Stimulated activated CD4-positive, alpha-beta T cell treated with anti-CD3 and anti-CD28 coated beads, Interleukin-2, amount 100 ng/mL, for 4 hours (primary cell): ENCODE results near the gene BACE2.
"Not testable (repeated sequence)": the region's sequence is repeated elsewhere in the genome, so short reads cannot be mapped to it uniquely, and the experiment has no call there.

ENCODE experiments used
- DNase-seq: peaks from one replicate; pipeline ENCODE4 v3.0.0-alpha.2; 2020; ENCODE audit warnings: low read depth

The BACE2 gene

DNA sequence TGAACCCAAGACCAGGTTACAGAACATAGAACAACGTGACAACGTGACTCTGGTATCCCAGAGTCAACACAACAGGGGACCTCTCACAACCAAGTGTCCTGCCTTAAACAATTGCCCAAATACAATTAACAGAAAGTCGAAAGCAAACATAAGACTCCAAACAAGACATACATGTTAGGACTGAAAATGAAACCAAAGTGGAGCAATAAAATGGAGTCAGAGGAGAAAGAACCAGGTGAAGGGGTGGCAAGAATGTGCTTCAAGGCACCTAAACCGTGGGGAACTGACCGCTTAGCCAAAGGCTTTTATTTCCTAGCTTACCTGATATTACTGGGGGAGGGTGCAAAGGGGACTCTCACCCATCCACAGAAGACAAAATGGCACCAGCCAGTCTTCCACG lies 17.8 kb downstream of the BACE2 start:
- DNase-seq, result no peak

DNA sequence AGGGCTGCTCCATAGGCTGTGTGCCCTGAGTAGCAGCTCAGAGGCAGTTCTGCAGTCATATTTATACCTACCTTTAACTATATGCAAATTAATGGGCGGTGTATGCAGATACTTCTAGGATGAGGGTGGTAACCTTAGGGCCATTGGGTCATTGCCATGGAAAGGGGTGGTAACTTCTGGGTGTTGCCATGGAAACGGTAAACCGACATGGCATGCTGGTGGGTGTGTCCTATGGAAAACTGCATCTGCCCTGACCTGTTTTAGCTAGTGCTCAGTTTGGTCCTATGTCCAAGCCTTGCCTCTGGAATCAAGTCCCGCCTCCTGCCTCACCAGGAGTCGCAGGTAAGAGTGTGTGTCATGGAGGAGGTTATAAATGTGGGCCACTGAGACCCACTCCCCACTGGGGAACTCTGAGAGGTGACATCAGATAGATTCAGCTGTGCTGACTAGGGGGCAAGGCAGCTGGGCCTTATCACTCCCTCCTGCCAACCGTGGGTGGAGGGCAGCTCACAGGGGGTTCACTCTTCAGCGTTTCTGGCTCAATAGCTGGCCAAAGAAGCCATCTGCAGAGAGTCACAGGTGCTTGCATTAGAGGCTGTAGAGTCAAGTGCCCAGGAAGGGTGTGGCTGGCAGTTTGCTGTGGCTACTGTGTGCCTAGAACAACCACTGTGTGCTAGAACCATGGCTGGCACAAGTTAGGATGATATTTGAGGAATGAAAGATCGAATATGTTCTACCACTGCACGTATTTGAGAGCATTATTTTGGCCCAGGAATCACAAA lies 19.0 kb downstream of the BACE2 start:
- no peak for DNase-seq

DNA sequence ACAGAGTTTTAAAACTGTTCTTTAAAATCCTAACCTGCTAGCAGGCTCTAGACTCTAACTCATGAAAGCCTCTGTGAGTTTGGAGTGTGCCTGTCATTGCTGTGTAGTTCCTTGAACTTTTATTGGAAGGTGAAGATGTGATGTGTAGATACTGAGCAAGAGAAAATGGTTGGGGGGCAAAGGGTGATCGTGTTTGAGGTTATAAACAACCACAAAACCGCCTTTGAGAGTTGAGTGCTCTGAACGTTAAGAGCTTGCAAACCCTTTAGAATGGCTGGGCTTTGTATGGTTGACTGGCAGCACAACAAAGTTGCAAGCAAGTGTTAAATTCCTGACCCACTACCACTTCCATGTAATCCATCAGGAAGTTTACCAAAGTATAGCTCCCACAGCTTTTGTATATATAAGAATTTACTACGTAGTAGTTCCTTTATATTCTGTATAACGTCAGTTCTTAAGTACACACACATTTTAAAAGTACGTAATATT lies 19.6 kb downstream of the BACE2 start:
- DNase-seq, result no peak

DNA sequence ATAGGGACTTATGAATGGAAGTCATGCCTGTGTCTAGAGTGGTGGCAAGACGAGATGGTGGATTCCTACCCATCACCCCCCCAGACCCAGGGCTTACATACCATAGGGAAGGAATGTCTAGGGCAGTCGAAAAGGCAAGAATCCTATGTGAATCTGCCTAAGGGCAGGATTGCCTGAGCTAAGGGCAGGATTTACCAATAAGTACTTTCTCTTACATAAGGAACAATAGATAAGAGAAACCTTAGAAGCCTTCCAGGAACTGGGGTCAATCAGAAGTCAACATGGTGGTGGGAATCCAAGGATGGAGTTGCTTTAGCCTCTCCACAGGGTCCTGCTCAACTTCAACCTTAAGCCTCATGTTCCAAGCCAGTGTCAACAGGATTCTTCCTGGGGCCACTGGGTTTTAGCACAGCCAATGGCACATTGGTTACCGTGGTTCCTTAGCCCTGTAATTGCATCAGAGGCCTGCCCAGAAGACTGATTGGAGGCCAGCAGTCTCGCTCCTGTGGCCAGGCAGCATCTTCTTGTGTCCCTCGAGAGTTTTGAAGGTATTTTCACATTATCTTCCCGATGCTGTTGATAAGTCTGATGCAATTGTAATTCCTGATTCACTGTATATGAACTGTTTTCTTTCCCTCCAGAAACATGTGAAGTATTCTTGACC lies 20.7 kb downstream of the BACE2 start:
- DNase-seq, result no peak

DNA sequence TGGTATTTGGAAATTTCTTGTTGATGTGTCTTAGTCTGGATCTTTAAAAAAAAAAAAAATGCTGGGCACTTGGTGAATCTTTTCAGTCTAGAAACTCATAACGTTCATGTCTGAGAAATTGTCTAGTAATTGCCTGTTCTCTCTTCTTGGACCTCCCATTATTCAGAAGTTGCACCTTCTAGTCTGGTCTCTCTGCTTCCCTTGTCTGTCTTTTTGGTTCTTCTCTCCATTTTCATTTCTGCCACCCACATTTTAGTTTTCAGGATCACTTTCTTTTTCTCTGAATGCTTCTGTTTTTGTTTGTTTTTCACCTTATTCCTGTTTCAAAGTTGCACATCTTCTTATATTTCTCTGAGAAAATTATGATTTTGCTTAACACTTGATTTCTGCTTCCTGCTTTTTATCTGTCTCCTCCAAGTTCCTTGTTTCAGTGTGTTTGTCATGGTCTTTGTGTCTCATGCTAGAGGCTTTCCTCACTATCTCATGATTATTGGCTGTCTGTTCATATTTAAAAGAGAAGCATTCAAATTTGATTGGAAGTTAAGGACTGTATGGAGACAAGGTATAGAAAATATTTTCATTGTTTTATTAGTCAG lies 21.3 kb downstream of the BACE2 start:
- no peak for DNase-seq

DNA sequence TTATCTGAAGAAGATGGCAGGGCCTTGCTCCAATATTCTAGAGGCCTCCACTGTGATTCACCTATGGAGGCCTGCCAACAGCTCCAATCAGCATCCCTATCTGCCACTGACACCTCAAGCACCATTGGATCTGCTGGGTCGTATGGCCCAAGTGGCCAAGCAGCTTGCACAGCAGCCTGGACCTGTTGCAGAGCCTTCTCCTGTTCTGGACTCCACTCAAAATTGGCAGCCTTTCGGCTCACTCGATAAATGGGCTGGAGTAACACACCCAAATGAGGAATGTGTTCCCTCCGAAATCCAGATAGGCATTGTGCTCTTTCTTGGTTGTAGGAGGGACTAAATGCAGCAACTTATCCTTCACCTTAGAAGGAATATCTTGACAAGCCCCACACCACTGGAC lies 24.6 kb downstream of the BACE2 start:
- not testable (repeated sequence) for DNase-seq

DNA sequence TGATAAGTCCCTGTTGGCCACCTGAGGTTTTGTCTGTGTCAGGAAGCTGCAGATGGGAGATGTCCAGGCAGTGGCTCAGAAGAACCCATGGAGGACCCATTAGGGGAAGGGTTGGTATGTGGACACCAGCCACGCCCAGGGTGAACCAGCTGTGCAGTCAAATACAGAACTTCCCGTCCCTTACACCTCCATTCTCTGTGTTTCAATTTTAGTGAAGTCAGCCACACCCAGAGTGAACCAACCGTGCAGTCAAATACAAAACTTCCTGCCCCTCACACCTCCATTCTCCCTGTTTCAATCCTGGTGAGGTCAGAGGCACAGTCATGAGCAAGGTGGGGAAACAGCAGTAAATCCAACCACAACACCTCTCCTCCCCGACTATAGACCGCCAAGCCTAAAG lies 27.4 kb downstream of the BACE2 start:
- no peak for DNase-seq

DNA sequence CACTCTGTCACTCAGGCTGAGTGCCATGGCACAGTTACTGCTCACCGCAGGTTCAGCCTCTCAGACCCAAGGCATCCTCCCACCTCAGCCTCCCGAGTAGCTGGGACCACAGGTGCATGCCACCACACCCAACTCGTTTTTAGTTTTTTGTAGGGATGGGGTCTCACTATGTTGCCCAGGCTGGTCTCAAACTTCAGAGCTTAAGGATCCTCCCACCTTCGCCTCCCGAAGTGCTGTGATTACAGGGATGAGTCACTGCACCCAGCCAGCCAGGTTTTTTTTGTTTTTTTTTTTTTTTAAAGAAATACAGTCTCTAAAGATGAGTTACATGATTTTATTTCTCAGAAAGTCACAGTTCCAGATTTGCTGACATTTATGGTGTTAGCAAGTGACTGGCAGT lies 29.0 kb downstream of the BACE2 start:
- DNase-seq, result no peak

DNA sequence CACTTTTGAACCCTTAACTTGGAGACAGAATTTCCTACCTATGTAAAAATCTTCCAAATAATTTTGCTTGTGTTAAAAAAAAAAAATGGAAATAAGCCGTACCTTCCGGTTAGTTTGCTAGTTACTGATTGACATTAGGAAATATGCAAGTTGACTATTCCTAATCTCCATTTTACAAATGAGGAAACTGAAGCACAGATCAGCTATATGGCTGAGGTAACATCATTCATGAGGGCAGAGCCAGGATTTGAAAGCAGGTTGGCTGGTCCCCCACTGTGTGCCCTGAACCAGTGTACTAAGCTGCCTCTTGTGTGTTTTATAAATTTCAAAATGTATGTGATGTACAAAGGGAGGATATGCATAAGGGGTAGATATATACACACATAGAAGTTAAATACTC lies 29.6 kb downstream of the BACE2 start:
- no peak for DNase-seq

DNA sequence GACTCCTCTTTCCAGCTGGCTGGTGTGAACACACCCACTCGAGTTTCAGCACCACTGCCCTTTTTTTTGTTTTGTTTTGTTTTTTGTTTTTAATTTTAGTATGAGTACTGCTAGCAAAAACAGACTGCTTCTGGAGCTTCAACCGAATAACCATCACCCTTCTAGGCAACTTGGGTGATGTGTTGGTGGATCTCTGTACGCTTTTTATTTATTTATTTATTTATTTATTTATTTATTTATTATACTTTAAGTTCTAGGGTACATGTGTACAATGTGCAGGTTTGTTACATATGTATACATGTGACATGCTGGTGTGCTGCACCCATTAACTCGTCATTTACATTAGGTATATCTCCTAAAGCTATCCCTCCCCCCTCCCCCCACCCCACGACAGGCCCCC lies 30.7 kb downstream of the BACE2 start:
- not testable (repeated sequence) for DNase-seq

DNA sequence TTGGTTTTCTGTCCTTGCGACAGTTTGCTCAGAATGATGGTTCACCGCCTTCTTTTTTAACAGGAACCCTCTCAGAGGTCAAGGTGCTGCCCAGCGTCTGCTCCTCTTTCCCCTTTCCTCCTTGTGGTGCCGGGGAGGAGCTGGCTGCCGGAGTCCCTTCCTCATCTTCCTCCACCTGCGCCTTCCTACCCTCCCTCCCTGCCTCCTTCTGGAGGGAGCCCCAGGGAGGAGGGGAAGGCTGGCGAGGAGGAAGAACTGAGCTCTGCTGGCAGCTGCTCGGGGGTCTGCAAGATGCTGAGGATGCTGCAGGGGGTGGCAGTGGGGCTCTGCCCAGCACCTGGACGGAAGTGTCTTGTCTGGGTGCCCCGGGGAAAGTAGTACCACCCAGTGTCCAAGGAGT lies 31.2 kb downstream of the BACE2 start:
- DNase-seq, result no peak

DNA sequence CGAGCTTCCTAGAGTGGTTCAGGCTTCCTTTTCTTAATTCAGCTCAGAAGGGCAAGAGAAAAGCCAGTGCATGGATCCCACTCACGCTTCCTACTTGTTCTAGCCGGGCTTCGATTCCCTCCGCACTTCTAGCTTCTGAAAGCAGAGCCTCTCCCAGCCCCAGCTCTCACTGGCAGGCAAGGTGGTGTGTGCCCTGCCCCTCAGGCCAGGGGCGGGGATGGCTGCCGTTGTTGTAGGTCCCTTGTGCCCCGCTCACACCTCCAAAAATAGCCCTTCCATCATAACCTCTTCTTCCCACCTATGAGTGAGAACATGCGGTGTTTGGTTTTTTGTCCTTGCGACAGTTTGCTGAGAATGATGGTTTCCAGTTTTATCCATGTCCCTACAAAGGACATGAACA lies 31.6 kb downstream of the BACE2 start:
- DNase-seq, result no peak

DNA sequence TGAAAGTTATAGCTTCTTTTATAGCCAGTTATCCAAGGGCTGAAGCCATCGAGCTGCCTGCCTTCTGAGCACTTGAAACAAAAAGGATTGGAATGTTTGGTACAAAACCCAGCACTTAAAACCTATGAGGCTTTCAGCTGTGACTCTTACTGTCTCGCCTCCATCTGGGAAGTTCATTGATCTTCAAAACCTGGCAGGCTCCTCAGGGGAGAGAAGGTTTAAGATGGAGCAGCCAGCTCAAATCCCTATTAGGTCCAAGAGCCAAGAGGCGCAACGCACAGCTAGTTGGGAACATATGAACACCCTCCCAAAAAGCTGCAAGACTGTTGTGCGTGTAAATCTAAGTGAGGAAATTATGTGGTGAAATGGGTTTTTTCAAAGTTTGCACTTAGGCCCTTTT lies 33.4 kb downstream of the BACE2 start:
- no peak for DNase-seq

DNA sequence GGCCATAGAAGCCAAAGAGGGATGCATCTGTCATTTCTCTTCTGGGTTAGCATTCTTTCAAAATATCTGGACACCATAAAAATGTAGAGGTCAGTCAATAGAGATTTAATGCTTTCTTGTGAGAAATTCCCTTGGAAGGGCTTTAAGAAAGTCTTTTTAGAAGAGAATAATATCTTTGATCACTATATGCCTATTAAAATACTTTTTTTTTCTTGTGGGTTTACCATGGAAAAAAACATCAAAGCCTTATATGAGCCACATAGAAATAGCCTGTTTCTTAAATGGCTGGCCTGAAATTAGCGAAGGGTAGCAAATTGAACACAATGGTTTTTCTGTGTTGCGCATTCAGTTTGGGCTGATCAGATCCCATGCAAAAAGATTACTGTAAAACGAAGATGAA lies 36.8 kb downstream of the BACE2 start:
- no peak for DNase-seq

DNA sequence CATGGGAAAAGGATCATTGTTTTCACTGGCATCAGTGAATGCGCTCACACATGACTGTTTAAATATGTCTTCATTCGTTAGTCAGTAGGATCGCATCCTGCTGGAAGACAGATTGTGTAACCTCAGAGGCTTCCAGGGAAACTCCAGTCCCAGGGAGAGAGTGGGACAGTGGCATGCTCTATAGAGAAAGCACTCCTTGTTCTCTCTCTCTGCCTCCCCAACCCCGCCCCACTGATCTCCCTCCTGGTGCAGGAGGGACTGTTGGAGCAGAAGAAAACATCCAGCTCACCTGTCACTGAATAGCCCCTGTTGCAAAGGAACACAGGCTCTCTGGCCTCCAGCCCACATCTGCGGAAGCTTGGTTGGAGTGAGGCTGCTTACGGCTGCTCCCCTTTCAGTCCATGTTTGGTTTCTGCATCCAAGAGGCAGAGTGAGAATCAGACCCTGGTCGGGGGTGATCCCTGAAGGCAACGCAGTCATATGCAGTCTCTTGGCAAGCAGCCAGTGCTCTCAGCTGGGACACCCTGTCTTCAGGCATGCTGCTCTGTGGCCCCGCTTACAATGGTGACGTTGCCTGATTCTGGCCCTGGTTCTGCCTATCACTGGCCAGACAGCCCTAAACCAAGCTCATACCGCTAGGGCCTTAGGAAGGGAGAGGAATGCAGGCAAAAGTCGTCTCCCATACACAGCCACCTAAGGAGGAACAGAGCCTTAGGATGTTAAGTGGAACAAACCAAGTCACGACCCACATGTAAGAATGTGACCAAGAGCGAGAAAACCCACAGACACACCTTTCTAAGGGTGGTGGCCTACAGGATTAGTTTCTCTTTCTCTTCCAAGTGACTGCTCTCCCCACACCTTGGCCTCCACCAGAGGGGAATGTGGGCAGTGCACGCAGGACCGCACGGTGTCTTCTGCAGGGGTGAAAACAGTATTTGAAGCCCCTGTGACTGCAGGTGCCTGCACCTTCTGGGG lies 39.7 kb downstream of the BACE2 start:
- DNase-seq, result no peak

DNA sequence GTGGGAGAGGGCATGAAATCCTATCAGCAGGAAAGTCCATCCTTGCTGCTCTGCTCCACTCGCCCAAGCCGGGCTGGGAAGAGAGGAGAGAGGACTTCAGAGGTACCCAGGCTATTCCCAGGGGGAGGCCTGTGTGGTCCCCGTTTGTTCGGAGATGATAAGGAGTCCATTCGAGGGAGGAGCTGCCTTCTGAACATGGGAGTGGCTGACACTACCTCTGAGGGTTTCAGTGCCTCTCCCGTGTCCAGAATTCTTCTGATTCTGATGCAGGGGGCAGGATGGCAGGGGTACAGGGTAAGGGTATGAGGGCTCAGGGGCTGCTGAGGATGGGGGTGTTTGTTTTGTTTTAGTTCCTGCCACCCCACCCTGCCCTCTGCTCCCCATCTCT lies 40.4 kb downstream of the BACE2 start:
- no peak for DNase-seq

DNA sequence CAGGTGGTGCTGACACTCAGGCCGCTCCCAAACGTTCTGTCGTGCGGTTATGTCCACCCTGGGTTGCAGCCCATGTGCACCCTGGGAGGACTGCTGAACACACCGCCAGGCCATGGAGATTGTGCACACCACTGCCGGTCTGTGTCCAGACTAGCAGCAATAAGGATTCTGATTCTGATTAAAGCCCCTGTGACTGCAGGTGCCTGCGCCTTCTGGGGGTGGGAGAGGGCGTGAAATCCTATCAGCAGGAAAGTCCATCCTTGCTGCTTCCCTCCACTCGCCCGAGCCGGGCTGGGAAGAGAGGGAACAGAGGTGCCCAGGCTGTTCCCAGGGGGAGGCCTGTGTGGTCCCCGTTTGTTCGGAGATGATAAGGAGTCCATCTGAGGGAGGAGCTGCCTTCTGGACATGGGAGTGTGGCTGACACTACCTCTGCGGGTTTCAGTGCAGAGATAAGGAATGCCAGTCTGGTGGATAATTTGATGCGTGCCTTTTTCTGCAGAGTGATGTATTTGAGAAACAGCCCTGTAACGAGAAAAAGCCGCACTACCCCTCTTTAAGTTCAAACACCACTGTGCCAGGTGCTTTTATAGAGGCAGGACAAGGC lies 41.2 kb downstream of the BACE2 start:
- DNase-seq, result no peak

DNA sequence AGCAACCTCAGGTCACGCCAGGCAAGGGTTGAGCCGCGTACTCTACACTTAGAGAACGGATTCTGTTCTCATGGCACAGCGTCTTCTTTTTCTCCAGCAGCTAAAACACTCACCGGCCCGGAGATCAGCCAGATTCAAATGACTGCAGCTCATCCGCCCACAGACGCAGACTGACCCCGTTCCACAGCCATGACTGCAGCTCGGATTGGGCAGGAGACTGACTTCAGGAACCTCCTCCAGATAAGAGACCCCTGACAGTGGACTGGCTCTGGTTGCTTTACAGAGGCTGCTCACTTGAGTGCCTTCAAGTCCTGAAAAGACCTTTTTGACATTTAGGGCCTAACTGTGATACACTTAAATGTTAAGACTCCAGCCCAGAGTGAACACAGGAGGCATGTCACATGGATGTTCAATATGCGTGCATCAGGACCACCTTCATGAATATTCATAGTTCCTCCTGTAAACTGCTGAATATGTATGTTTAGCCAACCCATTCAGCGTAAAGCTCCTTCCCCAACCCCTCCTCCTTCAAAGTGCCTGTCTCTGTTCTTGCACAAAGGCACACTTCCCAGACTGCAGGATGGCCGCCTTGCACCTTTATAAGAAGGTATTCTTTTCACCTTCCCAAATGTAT lies 42.6 kb downstream of the BACE2 start:
- DNase-seq, result no peak

DNA sequence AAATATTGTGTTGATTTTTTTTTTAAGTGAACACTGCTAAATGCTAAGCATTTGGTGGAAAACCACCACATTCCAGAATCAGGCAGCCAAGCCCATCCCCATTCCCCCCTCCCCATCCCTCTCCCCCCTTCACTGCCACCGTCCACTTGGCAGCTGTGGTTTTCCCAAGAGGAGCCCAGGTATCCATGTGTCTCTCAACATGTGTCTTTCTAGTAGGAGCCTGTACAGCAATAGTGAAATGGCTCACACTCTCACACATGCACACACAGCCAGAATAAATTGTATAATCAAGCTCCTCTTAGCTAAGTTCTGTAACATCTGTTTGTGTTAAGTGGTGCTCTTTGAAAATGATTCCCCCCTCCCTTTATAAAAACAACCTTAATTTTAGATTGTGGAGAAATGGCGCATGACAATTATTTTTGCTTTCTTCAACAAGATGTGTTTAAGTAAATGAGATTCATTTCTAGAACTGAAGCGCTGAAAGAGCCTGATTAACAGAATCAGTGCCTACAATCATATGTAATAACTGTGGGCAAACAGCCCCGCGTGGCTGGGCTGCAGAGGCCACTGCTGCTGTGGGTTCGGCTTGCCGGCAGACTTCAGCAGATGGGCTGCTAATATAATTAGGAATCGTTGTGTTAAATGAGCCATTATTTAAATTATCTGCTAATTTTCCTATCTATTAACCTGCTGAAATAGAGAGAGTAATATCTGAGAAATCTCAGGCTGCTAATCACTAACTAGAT lies 43.3 kb downstream of the BACE2 start:
- no peak for DNase-seq

DNA sequence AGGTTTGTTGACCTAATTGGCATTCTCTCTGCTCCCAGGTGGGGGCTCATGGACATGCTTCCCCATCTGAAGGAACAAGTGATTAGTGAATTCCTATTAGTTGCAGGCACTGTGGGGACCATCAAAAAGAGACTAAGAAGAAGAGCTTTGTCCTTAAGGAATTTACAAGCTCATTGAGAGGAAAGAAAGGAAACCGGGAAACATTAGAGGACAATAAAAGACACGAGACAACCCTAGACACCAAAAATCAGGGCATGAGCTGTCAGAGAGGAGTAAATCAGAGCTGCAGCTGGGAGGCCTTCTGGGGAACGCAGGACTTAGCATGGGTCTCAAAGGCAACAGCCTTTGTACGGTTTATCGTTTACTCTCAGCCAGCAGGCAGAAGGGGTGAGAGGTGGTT lies 45.1 kb downstream of the BACE2 start:
- no peak for DNase-seq
